CD4-positive, CD25-positive, alpha-beta regulatory T cell (primary cell): ENCODE measurements around the gene STIM2. TPM values are rescaled to one million over a fixed set of nuclear protein-coding genes. Genes with fewer than 3 reads are reported as not detected.
"Not testable (repeated sequence)": the region's sequence is repeated elsewhere in the genome, so short reads cannot be mapped to it uniquely, and the experiment has no call there.

Experiments used
- ATAC-seq, 2 donors: fragments of 150-1000 bp; cut with Tn5 transposase; one replicate each; pipeline ENCODE4 v1.10.0; 2021; ENCODE audit warnings: low read depth in 2 of 2, moderate number of reproducible peaks in 2 of 2, moderate library complexity in 1 of 2
- DNase-seq, 3 donors: peaks; one replicate each; pipeline versions ENCODE4 v3.0.0 to v3.0.0-alpha.2; 2012 to 2022; ENCODE audit warnings: mixed read lengths in 1 of 3
- H3K27ac ChIP-seq: one replicate; pipeline ENCODE4 v1.7.0; 2013; ENCODE audit warnings: mild to moderate bottlenecking, low read length; ENCODE audit not compliant: insufficient read depth, poor library complexity, severe bottlenecking
- H3K27me3 ChIP-seq: one replicate; pipeline ENCODE4 v1.7.0; 2013; ENCODE audit warnings: low read length; ENCODE audit not compliant: control insufficient read depth, insufficient read depth
- H3K36me3 ChIP-seq: one replicate; pipeline ENCODE4 v1.7.0; 2013; ENCODE audit warnings: mild to moderate bottlenecking, low read length, moderate library complexity; ENCODE audit not compliant: control insufficient read depth, insufficient read depth
- H3K4me1 ChIP-seq: 2 replicates; pipeline ENCODE4 v1.7.0; 2013; ENCODE audit warnings: mild to moderate bottlenecking, low read length; ENCODE audit not compliant: insufficient read depth, control insufficient read depth, poor library complexity, severe bottlenecking
- H3K4me3 ChIP-seq: one replicate; pipeline ENCODE4 v1.7.0; 2013; ENCODE audit warnings: low read depth, mild to moderate bottlenecking, low read length, moderate library complexity
- H3K9me3 ChIP-seq, 2 experiments: 1 replicate in 1 of 2; 2 replicates in 1 of 2; pipeline ENCODE4 v1.7.0; 2013; ENCODE audit warnings: low read length in 2 of 2, mild to moderate bottlenecking in 1 of 2, moderate library complexity in 1 of 2; ENCODE audit not compliant: control insufficient read depth in 2 of 2
- H3K27ac Mint-ChIP-seq, 3 donors: one replicate each; pipeline ENCODE4 v1.8.0; 2020 to 2022; ENCODE audit warnings: mild to moderate bottlenecking in 3 of 3, mixed read lengths in 3 of 3, moderate library complexity in 2 of 3
- H3K27me3 Mint-ChIP-seq: one replicate; pipeline ENCODE4 v1.8.0; 2022; ENCODE audit warnings: mild to moderate bottlenecking, mixed read lengths
- H3K36me3 Mint-ChIP-seq: one replicate; pipeline ENCODE4 v1.8.0; 2020; ENCODE audit warnings: mixed read lengths
- H3K4me1 Mint-ChIP-seq, 4 donors: one replicate each; pipeline ENCODE4 v1.8.0; 2020 to 2022; ENCODE audit warnings: mixed read lengths in 4 of 4, mild to moderate bottlenecking in 1 of 4
- H3K4me3 Mint-ChIP-seq, 4 donors: one replicate each; pipeline ENCODE4 v1.8.0; 2020 to 2022; ENCODE audit warnings: mild to moderate bottlenecking in 4 of 4, mixed read lengths in 4 of 4, moderate library complexity in 3 of 4
- H3K9me3 Mint-ChIP-seq, 7 donors: one replicate each; pipeline ENCODE4 v1.8.0; 2020 to 2022; ENCODE audit warnings: mixed read lengths in 7 of 7, mild to moderate bottlenecking in 3 of 7, moderate library complexity in 2 of 7
- polyA plus RNA-seq, 4 donors: library from polyadenylated mRNA; unstranded; fragments of 300-500 nt; fragmentation: Illumina TruSeq; gene quantifications; one replicate each; pipeline ENCODE4 v1.2.3, GENCODE V29; 2021
- total RNA-seq: library from RNA; stranded (reverse); gene quantifications from one replicate; pipeline ENCODE4 v1.2.3, GENCODE V29; 2022

Gene STIM2
- total and polyA plus RNA-seq, 5 donors from 2014 or later = 20.2 to 83.4 (median 24.5) TPM

- DNase-seq (no peak), ATAC-seq (no peak)
- H3K9me3 ChIP-seq = peaks cover 2 to 5% of the 10 kb centered on the region in 2 experiments
- peaks cover 14% of the 10 kb centered on the region for H3K4me1 ChIP-seq
- H3K36me3 ChIP-seq = no peaks in the 10 kb centered on the region
- no peaks in the 10 kb centered on the region for H3K27me3 Mint-ChIP-seq
- H3K4me3 ChIP-seq = no peak overlapping the region
- H3K27ac ChIP-seq = no peak overlapping the region
- H3K9me3 Mint-ChIP-seq = peaks cover 2 to 16% (median 6%) of the 10 kb centered on the region in 7 donors
- H3K4me3 Mint-ChIP-seq = no peak overlapping the region
- no peaks in the 10 kb centered on the region for H3K27me3 ChIP-seq
- peaks cover 12 to 30% (median 18%) of the 10 kb centered on the region in 4 donors for H3K4me1 Mint-ChIP-seq
- peaks cover 8% of the 10 kb centered on the region for H3K36me3 Mint-ChIP-seq
- H3K27ac Mint-ChIP-seq = no peak overlapping the region
Observed at GRCh38 chr4:26819478-26820095, 41.1 kb upstream of the STIM2 start.

- Mint-ChIP-seq H3K9me3 (peaks cover 2 to 16% (median 6%) of the 10 kb centered on the region in 7 donors), H3K27me3 (no peaks in the 10 kb centered on the region), H3K27ac (no peak overlapping the region), H3K4me1 (peaks cover 11 to 28% (median 15%) of the 10 kb centered on the region in 4 donors), H3K4me3 (no peak overlapping the region), H3K36me3 (peaks cover 8% of the 10 kb centered on the region)
- peaks cover 2 to 5% of the 10 kb centered on the region in 2 experiments for H3K9me3 ChIP-seq
- no peak overlapping the region for H3K27ac ChIP-seq
- H3K4me3 ChIP-seq = no peak overlapping the region
- ATAC-seq (no peak), DNase-seq (no peak)
- no peaks in the 10 kb centered on the region for H3K27me3 ChIP-seq
- no peaks in the 10 kb centered on the region for H3K36me3 ChIP-seq
- peaks cover 14% of the 10 kb centered on the region for H3K4me1 ChIP-seq
Observed at GRCh38 chr4:26820346-26820745, 40.3 kb upstream of the STIM2 start.

- H3K27me3 ChIP-seq = no peaks in the 10 kb centered on the region
- no peaks in the 10 kb centered on the region for H3K36me3 ChIP-seq
- H3K4me3 ChIP-seq = no peak overlapping the region
- peaks cover 14% of the 10 kb centered on the region for H3K4me1 ChIP-seq
- Mint-ChIP-seq H3K9me3 (peaks cover 2 to 16% (median 6%) of the 10 kb centered on the region in 7 donors), H3K36me3 (peaks cover 8% of the 10 kb centered on the region), H3K27me3 (no peaks in the 10 kb centered on the region), H3K27ac (no peak overlapping the region), H3K4me1 (peaks cover 7 to 23% (median 14%) of the 10 kb centered on the region in 4 donors), H3K4me3 (no peak overlapping the region)
- ATAC-seq (no peak), DNase-seq (no peak)
- peaks cover 2 to 5% of the 10 kb centered on the region in 2 experiments for H3K9me3 ChIP-seq
- H3K27ac ChIP-seq = no peak overlapping the region
Observed at GRCh38 chr4:26821031-26821430, 39.6 kb upstream of the STIM2 start.

DNA sequence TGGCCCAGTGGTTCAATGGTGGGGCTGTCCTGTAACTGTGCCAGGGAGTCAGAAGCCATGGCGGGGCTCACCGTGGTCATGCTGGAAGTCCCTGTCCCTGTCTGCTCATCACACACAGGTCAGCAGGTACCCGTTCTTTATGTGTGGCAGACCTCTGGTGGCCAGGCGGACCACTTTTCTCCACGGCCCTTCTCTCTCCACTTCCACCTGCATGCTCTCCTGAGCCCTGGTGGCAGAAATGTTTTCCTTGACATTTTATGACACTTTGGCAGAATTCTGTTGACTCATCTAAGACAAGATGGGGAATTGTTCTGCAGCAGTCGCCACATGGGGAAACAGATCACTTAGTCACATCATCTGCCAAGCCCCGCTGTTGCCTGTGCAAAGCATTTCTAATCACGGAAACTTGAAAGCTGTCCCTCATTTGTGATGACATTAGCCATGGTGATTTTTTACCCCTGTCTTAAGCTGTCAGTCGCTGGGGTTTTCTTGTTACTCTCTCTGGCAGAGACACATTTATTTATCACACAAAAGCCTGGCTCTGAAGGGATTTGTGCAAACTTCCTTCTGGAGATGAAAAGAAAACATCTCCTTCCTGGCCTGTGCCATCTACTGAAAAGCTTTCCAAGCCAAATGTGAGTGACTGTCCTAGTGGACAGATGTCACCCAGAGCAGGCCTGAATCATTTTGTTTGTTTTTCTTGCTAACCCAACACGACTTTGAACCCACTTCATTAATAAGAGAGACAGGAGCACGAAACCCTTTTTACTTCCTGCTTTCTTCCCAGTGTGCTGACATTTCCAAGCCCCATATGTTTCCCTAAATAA is 38.8 kb upstream of the STIM2 start:
- no peaks in the 10 kb centered on the region for H3K27me3 ChIP-seq
- Mint-ChIP-seq H3K27me3 (no peaks in the 10 kb centered on the region), H3K36me3 (peaks cover 8% of the 10 kb centered on the region), H3K27ac (peak overlapping the region in 2 of 3 donors; percentile 18 to 27), H3K9me3 (peaks cover 2 to 16% (median 6%) of the 10 kb centered on the region in 7 donors), H3K4me1 (peaks cover 7 to 31% (median 14%) of the 10 kb centered on the region in 4 donors), H3K4me3 (peak overlapping the region in 1 of 4 donors; percentile 28)
- peaks cover 14% of the 10 kb centered on the region for H3K4me1 ChIP-seq
- H3K27ac ChIP-seq = no peak overlapping the region
- H3K4me3 ChIP-seq = peak overlapping the region; percentile 40
- ATAC-seq (no peak), DNase-seq (no peak)
- H3K36me3 ChIP-seq = no peaks in the 10 kb centered on the region
- H3K9me3 ChIP-seq = peaks cover 2 to 5% of the 10 kb centered on the region in 2 experiments

- H3K9me3 ChIP-seq = peaks cover 2 to 5% of the 10 kb centered on the region in 2 experiments
- Mint-ChIP-seq H3K36me3 (peaks cover 8% of the 10 kb centered on the region), H3K9me3 (peaks cover 2 to 16% (median 6%) of the 10 kb centered on the region in 7 donors), H3K27ac (peak overlapping the region; percentile 17 to 27 (median 18)), H3K27me3 (no peaks in the 10 kb centered on the region), H3K4me1 (peaks cover 7 to 31% (median 14%) of the 10 kb centered on the region in 4 donors), H3K4me3 (peak overlapping the region in 1 of 4 donors; percentile 33)
- no peaks in the 10 kb centered on the region for H3K27me3 ChIP-seq
- H3K4me1 ChIP-seq = peaks cover 14% of the 10 kb centered on the region
- no peak overlapping the region for H3K27ac ChIP-seq
- DNase-seq (peak in 2 of 3 donors; percentile 26 to 42), ATAC-seq (peak; percentile 71 to 77)
- H3K36me3 ChIP-seq = no peaks in the 10 kb centered on the region
- peak overlapping the region; percentile 40 for H3K4me3 ChIP-seq
Observed at GRCh38 chr4:26822546-26822945, 38.1 kb upstream of the STIM2 start.

DNA sequence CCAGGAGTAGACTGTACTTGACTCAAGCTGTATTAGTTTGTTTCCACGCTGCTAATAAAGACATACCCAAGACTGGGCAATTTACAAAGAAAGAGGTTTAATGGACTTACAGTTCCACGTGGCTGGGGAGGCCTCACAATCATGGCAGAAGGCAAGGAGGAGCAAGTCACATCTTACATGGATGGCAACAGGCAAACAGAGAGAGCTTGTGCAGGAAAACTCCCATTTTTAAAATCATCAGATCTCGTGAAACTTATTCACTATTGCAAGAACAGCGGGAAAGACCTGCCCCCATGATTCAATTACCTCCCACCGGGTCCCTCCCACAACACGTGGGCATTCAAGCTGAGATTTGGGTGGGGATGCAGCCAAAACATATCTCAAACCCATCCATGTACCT is 37.7 kb upstream of the STIM2 start:
- not testable (repeated sequence) for H3K27me3 ChIP-seq, H3K9me3 ChIP-seq, H3K36me3 ChIP-seq, DNase-seq, H3K4me3 ChIP-seq, ATAC-seq, H3K36me3 Mint-ChIP-seq, H3K27me3 Mint-ChIP-seq, H3K27ac ChIP-seq
- H3K9me3 Mint-ChIP-seq = peaks cover 2 to 16% (median 6%) of the 10 kb centered on the region in 7 donors
- H3K27ac Mint-ChIP-seq = peak overlapping the region; percentile 27 to 78 (median 33)
- H3K4me1 ChIP-seq = peaks cover 14% of the 10 kb centered on the region
- peak overlapping the region in 1 of 4 donors; percentile 33 for H3K4me3 Mint-ChIP-seq
- H3K4me1 Mint-ChIP-seq = peaks cover 7 to 31% (median 14%) of the 10 kb centered on the region in 4 donors

GRCh38 chr4:26823583-26823982 is 37.1 kb upstream of the STIM2 start:
- no peak overlapping the region for H3K27ac Mint-ChIP-seq
- peaks cover 2 to 5% of the 10 kb centered on the region in 2 experiments for H3K9me3 ChIP-seq
- H3K4me3 Mint-ChIP-seq = peak overlapping the region in 1 of 4 donors; percentile 38
- no peaks in the 10 kb centered on the region for H3K27me3 ChIP-seq
- ATAC-seq (no peak), DNase-seq (no peak)
- H3K36me3 Mint-ChIP-seq = peaks cover 8% of the 10 kb centered on the region
- no peaks in the 10 kb centered on the region for H3K27me3 Mint-ChIP-seq
- no peak overlapping the region for H3K27ac ChIP-seq
- peaks cover 2 to 16% (median 6%) of the 10 kb centered on the region in 7 donors for H3K9me3 Mint-ChIP-seq
- H3K4me1 ChIP-seq = peaks cover 14% of the 10 kb centered on the region
- peaks cover 7 to 31% (median 14%) of the 10 kb centered on the region in 4 donors for H3K4me1 Mint-ChIP-seq
- H3K4me3 ChIP-seq = no peak overlapping the region
- no peaks in the 10 kb centered on the region for H3K36me3 ChIP-seq
